Endothelial cell of umbilical vein (primary cell): ENCODE measurements around the gene SCAMP1. TPM values are rescaled to one million over a fixed set of nuclear protein-coding genes. Genes with fewer than 3 reads are reported as not detected.

Experiments used
- BruUV-seq: library from RNA; stranded (reverse); fragments of 400-500 nt; replicated peaks from 2 replicates; lab custom pipeline; 2021; lab: Mats Ljungman, UMichigan
- CTCF ChIA-PET: fragments of 300-600, 350-600 bp; sonication (Branson Sonifier 250); formaldehyde crosslinking; loops from one replicate; lab custom pipeline; 2021; ENCODE audit warnings: antibody characterized with exemption, inconsistent platforms; lab: Charles Lee
- POLR2A ChIA-PET: fragments of 300-600, 350-600 bp; sonication (Branson Sonifier 250); formaldehyde crosslinking; loops from one replicate; lab custom pipeline; 2021; ENCODE audit warnings: antibody characterized with exemption, inconsistent platforms; lab: Charles Lee
- DNase-seq: peaks from one replicate; pipeline ENCODE4 v3.0.0-alpha.2; 2011; ENCODE audit warnings: low read depth, low spot score
- FAIRE-seq: peaks from 2 replicates; lab custom pipeline; 2011; peaks lifted over from hg19 to GRCh38; lab: Jason Lieb, UNC
- H2AFZ ChIP-seq: 2 replicates; pipeline ENCODE4 v1.6.0; 2012; ENCODE audit warnings: low read depth, low read length, control low read depth, inconsistent platforms
- H3K27ac ChIP-seq: 2 replicates; pipeline ENCODE4 v1.5.1; 2011; ENCODE audit warnings: low read depth, mild to moderate bottlenecking, control low read depth, low read length, moderate library complexity; ENCODE audit not compliant: insufficient read depth
- H3K27me3 ChIP-seq, 2 experiments: 2 replicates each; pipeline versions ENCODE4 v1.6.0 to v1.6.1; 2011; ENCODE audit warnings: low read length in 2 of 2, mixed read lengths in 1 of 2; ENCODE audit not compliant: control insufficient read depth in 2 of 2, insufficient read depth in 2 of 2
- H3K36me3 ChIP-seq, 2 experiments: 2 replicates in 1 of 2; 3 replicates in 1 of 2; pipeline ENCODE4 v1.5.1; 2011; ENCODE audit warnings: low read length in 2 of 2, mild to moderate bottlenecking in 1 of 2, moderate library complexity in 1 of 2; ENCODE audit not compliant: control insufficient read depth in 2 of 2, insufficient read depth in 2 of 2; ENCODE audit errors: extremely low read depth in 1 of 2
- H3K4me1 ChIP-seq: 3 replicates; pipeline ENCODE4 v1.5.1; 2011; ENCODE audit warnings: mild to moderate bottlenecking, low read length; ENCODE audit not compliant: control insufficient read depth, insufficient read depth; ENCODE audit errors: extremely low read depth
- H3K4me2 ChIP-seq: 2 replicates; pipeline ENCODE4 v1.6.1; 2011; ENCODE audit warnings: low read length, control low read depth, mixed read lengths; ENCODE audit not compliant: insufficient read depth
- H3K4me3 ChIP-seq, 3 experiments: fragments of 200-600 bp in 1 of 3; sonication (generic), shearing (Covaris generic) in 1 of 3; replicated peaks in 1 of 3; 2 replicates each; pipeline ENCODE4 v1.5.1; 2011 to 2016; ENCODE audit warnings: control low read depth in 3 of 3, low read length in 3 of 3, mild to moderate bottlenecking in 2 of 3, inconsistent platforms in 1 of 3, low read depth in 1 of 3, moderate library complexity in 1 of 3; ENCODE audit not compliant: insufficient read depth in 1 of 3
- H3K79me2 ChIP-seq: 2 replicates; pipeline ENCODE4 v1.6.0; 2012; ENCODE audit warnings: low read length, inconsistent platforms; ENCODE audit not compliant: control insufficient read depth, insufficient read depth
- H3K9ac ChIP-seq: replicated peaks from 2 replicates; pipeline ENCODE3; 2011; ENCODE audit warnings: low read length, control low read depth; ENCODE audit not compliant: insufficient read depth; ENCODE audit errors: extremely low read depth
- H3K9me1 ChIP-seq: replicated peaks from 3 replicates; pipeline ENCODE4 v1.6.0; 2011; ENCODE audit warnings: mild to moderate bottlenecking, low read length; ENCODE audit not compliant: control insufficient read depth, insufficient read depth; ENCODE audit errors: extremely low read depth
- H3K9me3 ChIP-seq: replicated peaks from 2 replicates; pipeline ENCODE4 v1.5.1; 2012; ENCODE audit warnings: low read length, inconsistent platforms; ENCODE audit not compliant: control insufficient read depth, insufficient read depth
- H4K20me1 ChIP-seq: replicated peaks from 2 replicates; pipeline ENCODE3; 2011; ENCODE audit warnings: mild to moderate bottlenecking, low read length; ENCODE audit not compliant: control insufficient read depth, insufficient read depth; ENCODE audit errors: extremely low read depth
- EZH2 ChIP-seq: IDR thresholded peaks from 2 replicates; pipeline ENCODE4 v1.6.1; 2012; ENCODE audit warnings: borderline replicate concordance, low read depth, mild to moderate bottlenecking, moderate library complexity, low read length, inconsistent platforms; ENCODE audit not compliant: severe bottlenecking
- FOS ChIP-seq: IDR thresholded peaks from 2 replicates; pipeline ENCODE4 v1.6.1; 2011; ENCODE audit warnings: mild to moderate bottlenecking, low read length, moderate library complexity, borderline replicate concordance; ENCODE audit not compliant: insufficient read depth
- GATA2 ChIP-seq: IDR thresholded peaks from 2 replicates; pipeline ENCODE4 v1.7.0; 2011; ENCODE audit warnings: low read depth, mild to moderate bottlenecking, moderate library complexity, mixed read lengths, low read length; ENCODE audit not compliant: insufficient read length, insufficient read depth
- JUN ChIP-seq: IDR thresholded peaks from 2 replicates; pipeline ENCODE4 v1.6.1; 2011; ENCODE audit warnings: borderline replicate concordance, low read depth; ENCODE audit not compliant: insufficient read length, insufficient read depth
- MYC ChIP-seq: IDR thresholded peaks from one replicate; pipeline ENCODE4 v1.6.1; 2011; ENCODE audit warnings: mild to moderate bottlenecking, low read depth, low read length
- POLR2A ChIP-seq: IDR thresholded peaks from 2 replicates; pipeline ENCODE4 v1.6.1; 2012; ENCODE audit warnings: low read depth, mild to moderate bottlenecking, control low read depth, low read length
- POLR2AphosphoS5 ChIP-seq: IDR thresholded peaks from 2 replicates; pipeline ENCODE4 v1.6.1; 2012; ENCODE audit warnings: low read depth, mild to moderate bottlenecking, control low read depth, low read length, moderate library complexity; ENCODE audit not compliant: insufficient read depth
- dilution Hi-C: fragments of 300-500 bp; cut with MboI; formaldehyde crosslinking; loops from one replicate; pipeline ENCODE4 v1.15.0; 2019; ENCODE audit warnings: low sequenced_read_pairs; ENCODE audit not compliant: extremely low pct_ligation_motif_present
- intact Hi-C: fragments of 100-400 bp; cut with micrococcal nuclease; formaldehyde crosslinking; loops from one replicate; pipeline ENCODE4 v1.10.0; 2022
- polyA plus RNA-seq, 4 experiments: library from polyadenylated mRNA; depleted of rRNA in 3 of 4; stranded (reverse) in 3 of 4; unstranded in 1 of 4; fragments of >200 nt; gene quantifications; 2 replicates each; pipeline versions ENCODE4 v1.2.1 to v1.2.3, GENCODE V29; 2011 to 2012; ENCODE audit warnings: missing spikeins in 1 of 4
- small RNA-seq: library from RNA; depleted of rRNA; stranded (forward); fragments of <200 nt; gene quantifications from one replicate; pipeline ENCODE3, GENCODE V24; 2012; ENCODE audit warnings: low replicate concordance, low read depth; ENCODE audit not compliant: insufficient read depth, insufficient read length
- total RNA-seq: library from RNA; stranded (reverse); gene quantifications from 2 replicates; pipeline ENCODE4 v1.2.3, GENCODE V29; 2021
- TF ChIP-seq, protein P1 (sequence below), 2 donors: IDR thresholded peaks; 1 replicate in 1 of 2; 2 replicates in 1 of 2; pipeline ENCODE4 v1.5.1; 2011; ENCODE audit warnings: low read length in 2 of 2, mild to moderate bottlenecking in 2 of 2, moderate library complexity in 2 of 2, control low read depth in 1 of 2, inconsistent platforms in 1 of 2, low read depth in 1 of 2; ENCODE audit not compliant: insufficient read depth in 1 of 2; ENCODE audit errors: extremely low read depth in 1 of 2
- TF ChIP-seq, protein P2 (sequence below): IDR thresholded peaks from 2 replicates; pipeline ENCODE4 v1.6.1; 2011; ENCODE audit not compliant: insufficient read depth, insufficient read length

Gene SCAMP1
- total and polyA plus RNA-seq, 2 donors (not counting 3 experiments of a cell fraction or from before 2014, with no cell fraction given): 13.7 to 29.0 TPM

DNA sequence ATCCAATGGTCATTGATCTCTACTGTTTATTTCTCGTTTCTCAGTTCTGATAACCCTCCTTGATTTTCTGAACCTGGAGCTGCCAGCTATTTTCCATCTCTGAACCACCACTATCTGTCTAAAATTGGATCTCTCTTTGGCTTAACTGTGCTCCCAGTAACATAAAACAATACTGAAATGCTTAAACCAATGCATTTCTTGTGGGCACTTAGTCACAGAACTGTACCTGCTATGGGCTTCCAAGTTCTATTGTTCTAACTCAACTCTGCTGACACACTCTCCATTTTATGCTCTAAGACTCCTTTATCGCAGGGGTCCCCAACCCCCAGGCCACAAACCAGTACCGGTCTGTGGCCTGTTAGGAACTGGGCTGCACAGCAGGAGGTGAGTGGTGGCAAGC lies 167.5 kb downstream of the SCAMP1 start:
- Histone ChIP-seq H3K9me1 (no peaks in the 10 kb centered on the region), H3K27me3 (no peaks in the 10 kb centered on the region), H3K9me3 (no peaks in the 10 kb centered on the region), H3K27ac (peak overlapping the region; percentile 99), H4K20me1 (no peaks in the 10 kb centered on the region), H3K79me2 (peaks cover 5% of the 10 kb centered on the region), H3K36me3 (no peaks in the 10 kb centered on the region), H3K4me1 (peaks cover 78% of the 10 kb centered on the region), H3K4me2 (peak overlapping the region; percentile 45), H3K9ac (peak overlapping the region; percentile 94), H2AFZ (no peak overlapping the region), H3K4me3 (no peak overlapping the region)
- ChIA-PET CTCF (no interaction called here), POLR2A (interaction anchor here (1.3 kb wide), 1 partner anchor 41 kb away, joined by 6 read pairs; no protein-coding TSS in a partner anchor)
- no peak for FAIRE-seq
- DNase-seq: peak; percentile 57
- BruUV-seq: no TSS peak
- dilution Hi-C loops (no loop called here), intact Hi-C loops (loop anchor here (1.0 to 5.0 kb wide), 9 partner anchors 23 to 604 kb away; partner anchors contain the start of gene SCAMP1)
- TF ChIP-seq, protein P1, sequence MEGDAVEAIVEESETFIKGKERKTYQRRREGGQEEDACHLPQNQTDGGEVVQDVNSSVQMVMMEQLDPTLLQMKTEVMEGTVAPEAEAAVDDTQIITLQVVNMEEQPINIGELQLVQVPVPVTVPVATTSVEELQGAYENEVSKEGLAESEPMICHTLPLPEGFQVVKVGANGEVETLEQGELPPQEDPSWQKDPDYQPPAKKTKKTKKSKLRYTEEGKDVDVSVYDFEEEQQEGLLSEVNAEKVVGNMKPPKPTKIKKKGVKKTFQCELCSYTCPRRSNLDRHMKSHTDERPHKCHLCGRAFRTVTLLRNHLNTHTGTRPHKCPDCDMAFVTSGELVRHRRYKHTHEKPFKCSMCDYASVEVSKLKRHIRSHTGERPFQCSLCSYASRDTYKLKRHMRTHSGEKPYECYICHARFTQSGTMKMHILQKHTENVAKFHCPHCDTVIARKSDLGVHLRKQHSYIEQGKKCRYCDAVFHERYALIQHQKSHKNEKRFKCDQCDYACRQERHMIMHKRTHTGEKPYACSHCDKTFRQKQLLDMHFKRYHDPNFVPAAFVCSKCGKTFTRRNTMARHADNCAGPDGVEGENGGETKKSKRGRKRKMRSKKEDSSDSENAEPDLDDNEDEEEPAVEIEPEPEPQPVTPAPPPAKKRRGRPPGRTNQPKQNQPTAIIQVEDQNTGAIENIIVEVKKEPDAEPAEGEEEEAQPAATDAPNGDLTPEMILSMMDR (IDR thresholded peaks at IDR 0.05; ENCODE audit: extremely low read depth in 1 of 2, insufficient read depth in 1 of 2, low read depth in 1 of 2, low read length in 2 of 2): no peak
- TF ChIP-seq POLR2AphosphoS5 (no peak), EZH2 (no peak), GATA2 (no peak), JUN (no peak), FOS (no peak), POLR2A (no peak), MYC (no peak)
- TF ChIP-seq, protein P2, sequence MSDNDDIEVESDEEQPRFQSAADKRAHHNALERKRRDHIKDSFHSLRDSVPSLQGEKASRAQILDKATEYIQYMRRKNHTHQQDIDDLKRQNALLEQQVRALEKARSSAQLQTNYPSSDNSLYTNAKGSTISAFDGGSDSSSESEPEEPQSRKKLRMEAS: no peak

Small RNA genes lying within 50 kb of the gene (small RNA-seq; reads per million reads assigned to genes)
- gene RF00019 (not detected), gene RNU6-183P (not detected)

Other genes with a start within 250 kb of the SCAMP1 start
- gene AP3B1, start 65.9 kb upstream of the SCAMP1 start, total RNA-seq: 46.5 and 46.7 TPM in 2 replicates
- gene AP3B1, start 65.9 kb upstream of the SCAMP1 start, polyA plus RNA-seq: 29.5 and 31.6 TPM in 2 replicates